HL-60 (cell line): ENCODE results near the gene ATP8B3.
"Not testable (repeated sequence)": the region's sequence is repeated elsewhere in the genome, so short reads cannot be mapped to it uniquely, and the experiment has no call there.

Experiments used
- CTCF ChIP-seq: IDR thresholded peaks from one replicate; pipeline ENCODE4 v1.5.1; 2011; ENCODE audit warnings: low read length, control low read depth, inconsistent platforms; ENCODE audit not compliant: insufficient read depth
- POLR2AphosphoS5 ChIP-seq: IDR thresholded peaks from 2 replicates; pipeline ENCODE4 v1.6.1; 2012; ENCODE audit warnings: low read depth
- SPI1 ChIP-seq: IDR thresholded peaks from 2 replicates; pipeline ENCODE4 v1.6.1; 2012; ENCODE audit warnings: low read depth, mild to moderate bottlenecking, borderline replicate concordance

DNA sequence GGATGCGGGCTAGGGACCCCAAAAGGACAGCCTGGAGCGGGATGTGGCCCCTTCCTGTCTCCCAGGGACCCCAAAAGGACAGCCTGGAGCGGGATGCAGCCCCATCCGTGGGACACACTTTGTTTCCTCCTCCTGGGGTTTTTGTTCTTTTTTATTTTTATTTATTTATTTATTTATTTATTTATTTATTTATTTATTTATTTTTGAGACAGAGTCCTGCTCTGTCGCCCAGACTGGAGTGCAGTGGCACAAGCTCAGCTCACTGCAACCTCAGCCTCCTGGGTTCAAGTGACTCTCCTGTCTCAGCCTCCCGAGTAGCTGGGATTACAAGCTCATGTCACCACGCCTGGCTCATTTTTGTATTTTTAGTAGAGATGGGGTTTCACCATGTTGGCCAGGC is 14.8 kb downstream of the ATP8B3 start:
- not testable (repeated sequence) for TF ChIP-seq POLR2AphosphoS5, CTCF, SPI1
